ENCODE results near the gene PSMG4.

DNA sequence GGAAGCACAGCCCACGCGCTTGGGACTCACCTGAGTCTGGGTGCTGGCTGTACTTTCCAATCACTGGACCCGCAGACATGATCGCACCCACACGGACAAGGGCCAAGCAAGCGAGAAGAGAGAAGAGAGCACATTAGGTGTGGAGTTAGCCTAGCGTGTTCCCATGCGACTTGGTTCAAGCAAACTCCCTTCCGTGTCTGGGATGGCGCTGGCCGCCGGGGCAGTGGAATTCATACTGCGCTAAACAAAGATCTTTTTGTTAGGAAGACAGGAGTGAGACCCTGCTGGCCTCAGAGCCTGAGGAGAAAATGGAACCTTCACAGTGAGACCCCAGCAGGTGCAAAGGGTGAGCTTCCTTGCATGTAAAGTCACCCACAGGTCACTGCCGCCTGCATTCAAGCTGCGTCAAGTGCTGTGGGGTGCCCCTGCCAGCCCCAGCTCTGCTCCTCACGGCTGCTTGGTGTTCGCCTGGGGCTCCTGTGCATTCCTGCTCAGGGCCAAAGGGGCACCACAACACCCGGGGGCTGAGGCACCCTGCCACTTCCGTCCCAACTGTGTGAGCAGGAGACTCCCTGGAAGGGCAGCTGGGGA, 26.4 kb downstream of the PSMG4 start:
- TF ChIP-seq GATA2 (IDR thresholded peaks at IDR 0.05; ENCODE audit: low read depth, low read length) (no peak), GATA3 (IDR thresholded peaks at IDR 0.05; ENCODE audit: low read depth, low read length) (no peak)

Data from SH-SY5Y (cell line).